GM19099 (cell line): ENCODE measurements around the gene RPL22.

Experiments used
- POLR2A ChIP-seq: IDR thresholded peaks from 3 replicates; pipeline ENCODE4 v1.6.1; 2011; ENCODE audit warnings: low read depth; ENCODE audit not compliant: insufficient read length; ENCODE audit errors: extremely low read depth

RPL22 gene

DNA sequence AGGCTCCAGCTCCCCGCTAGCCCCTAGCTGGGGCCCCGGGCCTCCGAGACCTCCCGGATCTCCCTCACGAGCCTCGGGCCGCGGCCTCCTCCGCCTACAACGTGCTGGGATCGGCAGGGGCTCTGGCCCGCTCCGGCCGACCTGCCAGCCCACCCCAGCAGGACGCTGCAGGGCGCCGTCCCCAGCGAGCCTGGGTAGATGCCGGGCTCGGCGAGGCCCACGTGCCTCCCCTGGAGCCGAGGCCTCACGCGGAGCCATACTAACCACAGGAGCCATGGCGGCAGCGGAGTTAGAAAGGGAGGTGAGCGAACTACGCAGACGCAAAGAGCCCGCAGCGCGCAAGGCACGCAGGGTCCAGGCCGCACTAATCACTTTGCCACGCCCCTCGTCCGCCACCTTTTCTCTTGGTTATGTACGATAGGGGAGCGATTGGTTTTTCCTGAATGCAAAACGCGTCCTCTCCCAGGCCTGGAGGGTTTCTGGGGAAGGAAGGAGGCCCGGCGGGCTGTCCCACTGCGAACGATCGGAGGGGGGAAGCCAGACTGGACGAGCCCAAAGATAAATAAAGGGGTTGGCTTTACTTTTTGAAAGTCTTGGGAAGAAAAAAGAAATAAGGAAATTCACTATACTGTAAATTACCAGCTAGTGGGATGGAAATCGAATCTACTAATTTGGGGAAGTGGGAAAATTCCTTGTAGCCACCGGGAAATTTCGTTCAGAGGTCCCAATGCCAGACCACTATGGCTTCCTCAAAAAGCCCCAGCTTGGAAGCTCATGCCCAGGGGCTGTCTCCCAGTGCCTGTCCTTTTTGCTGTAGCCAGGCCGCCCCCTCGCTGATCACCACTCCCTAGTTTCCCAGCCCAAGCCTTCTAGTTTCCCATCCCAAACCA, at the start of gene RPL22:
TSS of gene RPL22 (minus strand) at position 298 of the 890 bp plus-strand sequence. CDS start at position 276, 22 bp downstream.
- peak; percentile 92 for TF ChIP-seq POLR2A

DNA sequence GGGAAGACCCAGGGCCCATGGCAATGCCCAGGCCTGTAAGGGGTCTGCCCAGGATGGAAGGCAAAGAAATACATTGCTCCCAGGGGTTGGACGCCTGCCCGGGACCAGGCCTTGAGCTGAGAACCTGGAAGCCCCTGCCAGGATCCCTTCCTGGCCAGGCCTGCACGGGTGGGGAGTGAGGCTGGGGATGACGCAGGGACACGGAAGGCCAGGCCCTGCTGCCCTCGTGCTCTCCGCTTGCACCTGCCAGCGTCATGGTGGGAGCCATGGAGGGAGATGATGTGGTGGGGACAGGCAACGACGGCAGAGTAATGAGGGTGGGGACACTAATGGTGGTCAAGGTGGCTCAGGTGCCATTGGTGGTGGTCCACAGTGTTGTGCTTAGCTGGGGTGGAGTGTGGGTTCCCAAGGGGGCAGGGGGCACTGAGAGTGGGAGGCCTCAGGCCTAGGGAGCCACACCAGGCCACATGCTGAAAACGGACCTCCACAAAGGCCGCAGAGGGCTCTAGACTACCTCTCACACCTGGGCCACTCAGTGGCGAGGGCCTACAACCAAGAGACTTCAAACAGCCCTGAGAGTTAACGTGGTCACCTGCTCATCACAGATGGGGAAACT, 48.9 kb upstream of the RPL22 start:
- TF ChIP-seq POLR2A = no peak

- no peak for TF ChIP-seq POLR2A
Observed at GRCh38 chr1:6247651-6248050, 48.3 kb upstream of the RPL22 start.

GRCh38 chr1:6246497-6247467, 47.4 kb upstream of the RPL22 start:
- TF ChIP-seq POLR2A = no peak

DNA sequence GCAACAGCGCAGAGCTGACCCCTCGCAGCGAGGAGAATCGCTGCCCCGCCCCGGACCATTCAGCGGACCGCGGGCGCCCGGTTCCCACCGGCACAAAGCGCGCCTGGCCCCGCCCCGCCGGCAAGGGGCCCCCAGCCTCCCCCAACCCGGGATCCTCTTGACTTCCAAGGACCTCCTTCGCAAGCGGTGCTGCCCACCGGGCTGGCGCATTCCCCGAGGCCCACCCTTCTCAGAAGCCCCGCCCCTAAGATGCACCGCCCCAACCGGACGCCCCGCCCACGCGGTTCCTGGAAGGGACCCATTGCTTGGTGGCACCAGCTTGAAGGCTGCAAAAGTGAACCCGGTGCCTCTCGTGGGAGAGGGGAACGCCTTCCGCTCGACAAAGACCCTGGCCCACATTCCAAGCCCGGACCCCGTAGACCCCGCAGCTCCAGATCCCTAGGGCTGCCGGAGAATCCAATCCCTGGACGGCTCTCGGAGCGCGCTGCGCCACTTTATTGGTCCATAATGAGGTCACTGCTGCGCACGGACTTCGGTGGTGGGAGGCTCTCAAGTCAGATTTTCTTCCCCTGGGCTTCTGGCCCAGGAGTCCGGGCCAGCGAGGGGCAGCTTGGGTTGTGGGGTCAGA, 46.6 kb upstream of the RPL22 start:
- no peak for TF ChIP-seq POLR2A

DNA sequence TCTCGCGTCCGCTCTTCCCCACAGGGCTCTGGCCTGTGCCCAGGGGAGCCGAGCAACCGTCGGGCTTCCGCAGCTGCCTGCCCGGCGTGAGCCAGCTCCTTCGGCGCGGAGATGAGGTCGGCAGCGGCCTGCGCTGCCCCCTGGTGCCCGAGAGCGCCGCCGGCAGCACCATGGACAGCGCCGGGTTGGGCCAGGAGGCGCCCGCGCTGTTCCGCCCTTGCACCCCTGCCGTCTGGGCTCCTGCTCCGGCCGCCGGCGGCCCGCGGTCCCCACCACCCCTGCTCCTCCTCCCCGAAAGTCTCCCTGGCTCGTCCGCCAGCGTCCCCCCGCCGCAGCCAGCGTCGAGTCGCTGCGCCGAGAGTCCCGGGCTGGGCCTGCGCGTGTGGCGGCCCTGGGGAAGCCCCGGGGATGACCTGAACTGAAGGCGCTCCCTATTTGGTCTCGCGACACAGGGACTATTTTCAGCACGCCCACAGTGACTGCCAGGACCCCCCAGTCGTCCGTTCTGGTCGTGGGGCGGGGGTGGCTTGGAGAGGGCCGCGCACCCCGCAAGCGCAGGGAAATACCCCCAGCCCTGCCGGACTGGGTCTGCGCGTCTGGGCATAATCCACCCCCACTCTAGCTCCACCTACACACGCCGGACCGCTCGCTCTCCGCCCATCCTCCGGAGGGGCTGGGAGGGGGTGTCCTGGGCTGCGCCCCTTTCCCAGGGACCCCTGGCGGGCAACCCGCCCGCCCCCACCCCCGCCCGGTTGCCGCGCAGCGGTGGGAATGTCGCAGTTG, 45.9 kb upstream of the RPL22 start:
- no peak for TF ChIP-seq POLR2A

DNA sequence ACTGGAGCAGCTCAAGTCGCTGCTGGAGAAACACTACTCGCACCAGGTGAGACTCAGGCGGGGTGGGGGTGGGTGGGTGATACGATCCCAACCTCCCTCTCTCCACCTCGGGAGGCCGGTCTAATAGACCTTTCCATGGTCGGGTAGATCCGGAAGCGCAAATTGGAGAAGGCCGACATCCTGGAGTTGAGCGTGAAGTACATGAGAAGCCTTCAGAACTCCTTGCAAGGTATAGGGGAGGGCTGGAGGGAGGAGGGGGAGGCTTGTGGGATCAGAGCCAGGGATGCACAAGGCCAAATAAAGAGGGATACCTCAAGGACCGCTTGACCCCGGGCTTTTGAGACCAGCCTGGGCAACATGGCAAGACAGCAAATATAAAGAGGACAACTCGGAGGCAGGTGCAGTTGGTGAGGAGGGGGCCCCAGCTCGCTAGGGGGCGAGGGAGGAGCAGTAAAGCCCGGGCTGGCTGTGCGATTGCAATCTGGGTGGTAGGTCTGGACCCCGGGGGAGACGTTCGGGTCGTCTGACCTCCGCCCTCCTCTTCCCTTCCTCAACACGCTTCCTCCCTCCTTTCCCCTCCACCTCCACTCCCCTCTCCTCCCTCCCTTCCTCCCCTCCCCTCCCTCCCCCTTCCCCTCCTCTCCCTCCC, 45.1 kb upstream of the RPL22 start:
- no peak for TF ChIP-seq POLR2A

GRCh38 chr1:6243993-6244392, 44.6 kb upstream of the RPL22 start, which contains the start of gene HES3:
HES3 (plus strand) TSS chr1:6244179; CDS start chr1:6244366, 187 bp downstream.
- TF ChIP-seq POLR2A = no peak

- no peak for TF ChIP-seq POLR2A
Observed at GRCh38 chr1:6243053-6243834, 43.8 kb upstream of the RPL22 start.

DNA sequence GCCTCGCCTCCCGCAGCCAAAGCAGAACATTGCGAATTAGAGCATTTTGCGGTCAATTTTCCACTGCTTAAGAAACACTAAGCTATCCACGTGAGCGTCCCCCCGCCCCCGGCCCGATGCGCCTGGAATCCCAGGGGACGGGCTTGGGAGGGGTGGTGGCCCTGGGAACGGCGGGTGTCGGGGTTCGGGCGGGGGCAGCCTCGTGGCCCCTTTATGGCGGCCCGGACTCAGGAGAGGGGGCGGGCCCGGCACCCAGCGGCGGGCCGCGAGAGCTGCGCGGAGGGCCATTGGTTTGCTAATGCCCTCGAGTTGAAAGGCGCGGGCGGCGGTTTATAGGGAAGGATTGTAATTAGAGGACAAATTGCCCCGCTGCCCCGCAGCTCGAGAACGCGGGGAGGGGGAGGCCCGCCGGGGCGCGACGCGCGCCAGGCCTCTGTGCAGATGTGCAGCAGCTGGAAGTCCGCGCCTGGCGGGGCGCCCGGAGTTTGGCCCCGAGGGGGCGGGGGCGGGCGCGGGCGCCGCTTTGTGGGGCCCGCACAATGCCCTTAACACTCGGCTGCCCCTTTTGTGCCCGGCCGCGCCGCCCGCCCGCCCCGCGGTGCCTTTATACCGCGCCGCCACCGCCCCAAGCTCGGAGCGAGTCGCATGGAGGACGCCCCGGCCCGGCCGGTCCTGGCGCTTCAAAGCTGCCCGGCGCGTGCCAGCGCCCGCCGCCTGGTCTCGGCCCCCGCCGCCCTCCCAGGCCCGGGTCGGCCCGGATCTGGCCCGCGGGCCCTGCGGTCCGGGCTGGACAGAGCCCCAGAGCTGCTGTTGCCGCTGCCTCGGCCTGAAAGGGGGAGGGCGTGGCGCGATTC, 42.7 kb upstream of the RPL22 start:
- no peak for TF ChIP-seq POLR2A

DNA sequence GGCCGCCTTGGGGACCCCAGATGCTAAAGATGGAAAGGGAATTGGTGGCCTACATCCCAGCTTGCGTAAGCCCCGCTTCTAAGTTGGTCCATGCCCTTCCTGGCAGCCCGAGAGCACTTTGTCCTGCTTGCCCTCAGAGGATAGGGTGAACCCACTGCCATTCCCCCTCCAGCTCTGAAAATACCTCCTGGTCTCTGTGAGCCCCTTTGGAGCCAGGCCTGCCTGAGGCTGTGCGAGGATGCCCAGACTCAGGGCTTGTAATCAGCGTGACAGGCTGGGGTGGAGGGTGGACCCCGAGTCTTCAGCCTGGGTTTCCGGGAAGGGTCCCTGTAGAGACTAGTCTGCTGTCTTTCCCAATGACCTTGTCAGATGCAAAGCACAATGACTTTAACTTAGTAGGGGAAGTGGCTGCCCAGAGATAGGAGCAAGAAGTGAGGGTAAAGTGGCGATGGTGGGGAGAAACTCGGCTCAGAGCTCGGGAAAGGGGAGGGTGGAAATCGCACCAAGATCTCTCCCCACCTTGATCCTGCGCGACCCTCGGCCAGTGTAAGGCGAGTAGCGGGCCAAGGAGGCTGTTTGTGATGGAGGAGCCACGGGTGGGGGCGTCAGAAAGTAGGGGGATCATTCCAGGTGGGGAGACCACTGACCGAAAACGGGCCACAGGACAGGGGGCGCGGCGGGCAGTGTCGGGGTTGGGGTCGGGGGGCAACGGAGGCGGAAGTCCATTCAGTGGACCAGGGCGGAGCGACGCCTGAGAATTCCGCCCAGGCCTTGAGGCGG, 41.9 kb upstream of the RPL22 start:
- no peak for TF ChIP-seq POLR2A
